NCI-H146 treated with DMSO at 0.1 percent for 48 hours (cell line): ENCODE results near the gene OR51D1.

Experiments used
- DNase-seq: peaks from one replicate; lab custom pipeline; 2025; ENCODE audit not compliant: unreplicated experiment; lab: John Stamatoyannopoulos, UW

The OR51D1 gene, protein sequence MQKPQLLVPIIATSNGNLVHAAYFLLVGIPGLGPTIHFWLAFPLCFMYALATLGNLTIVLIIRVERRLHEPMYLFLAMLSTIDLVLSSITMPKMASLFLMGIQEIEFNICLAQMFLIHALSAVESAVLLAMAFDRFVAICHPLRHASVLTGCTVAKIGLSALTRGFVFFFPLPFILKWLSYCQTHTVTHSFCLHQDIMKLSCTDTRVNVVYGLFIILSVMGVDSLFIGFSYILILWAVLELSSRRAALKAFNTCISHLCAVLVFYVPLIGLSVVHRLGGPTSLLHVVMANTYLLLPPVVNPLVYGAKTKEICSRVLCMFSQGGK

DNA sequence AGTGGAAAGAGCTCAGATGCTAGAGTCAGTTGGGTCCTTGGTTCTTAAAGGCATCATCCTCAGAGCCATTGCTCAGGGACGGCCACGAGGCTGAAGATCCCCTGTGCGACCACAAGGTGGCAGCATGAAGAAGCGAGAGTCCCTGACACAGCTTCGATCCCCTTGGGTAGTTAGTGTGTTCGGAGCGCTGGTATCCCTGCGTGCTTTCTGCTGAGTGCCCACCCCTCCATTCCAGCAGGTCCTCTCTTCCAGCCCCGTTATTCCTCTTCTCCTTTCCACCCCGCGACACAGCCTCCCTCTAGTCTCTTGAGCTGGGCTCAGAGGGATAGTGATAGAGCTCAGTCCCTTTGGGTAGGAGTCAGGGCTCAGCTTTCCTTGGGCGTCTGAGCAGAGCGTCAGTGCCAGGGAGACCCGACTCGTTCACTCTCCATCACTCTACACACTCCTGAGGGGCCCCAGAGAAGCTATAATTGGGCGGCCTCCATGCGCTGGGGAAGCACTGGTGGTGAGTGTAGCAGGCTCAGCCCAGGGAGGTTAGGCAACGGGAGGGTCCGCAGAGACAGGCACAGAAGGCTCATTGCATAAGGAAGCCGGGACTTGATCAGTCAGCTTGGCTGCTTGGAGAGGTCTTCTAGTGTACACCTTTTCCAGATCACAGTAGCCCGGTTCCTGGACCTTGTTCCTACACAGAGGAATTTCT, at the start of gene OR51D1:
Gene OR51D1 (plus strand): TSS at position 516 of the 700 bp plus-strand sequence. CDS start 2,314 bp downstream, outside the sequence.
- DNase-seq, result peak; percentile 79

DNA sequence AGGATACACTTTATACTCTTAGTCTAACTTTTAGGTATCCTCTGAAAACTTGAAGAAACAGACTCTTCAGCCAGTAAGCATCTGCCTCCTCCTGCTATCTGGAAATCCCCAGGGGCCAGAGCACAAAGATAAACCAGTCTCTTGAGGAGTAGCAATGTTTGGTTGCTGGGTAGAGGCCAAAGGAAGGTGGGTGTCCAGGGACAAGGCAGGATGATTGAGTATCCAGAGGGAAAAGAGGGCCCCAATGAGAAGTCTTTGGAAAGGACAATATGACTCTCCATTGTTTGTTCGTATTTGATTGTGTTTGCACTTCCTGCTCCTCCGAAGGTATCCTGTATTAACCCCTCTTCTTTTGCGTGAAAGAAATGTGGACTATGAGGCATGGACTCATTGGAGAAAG, 48.3 kb upstream of the OR51D1 start:
- DNase-seq, result no peak

DNA sequence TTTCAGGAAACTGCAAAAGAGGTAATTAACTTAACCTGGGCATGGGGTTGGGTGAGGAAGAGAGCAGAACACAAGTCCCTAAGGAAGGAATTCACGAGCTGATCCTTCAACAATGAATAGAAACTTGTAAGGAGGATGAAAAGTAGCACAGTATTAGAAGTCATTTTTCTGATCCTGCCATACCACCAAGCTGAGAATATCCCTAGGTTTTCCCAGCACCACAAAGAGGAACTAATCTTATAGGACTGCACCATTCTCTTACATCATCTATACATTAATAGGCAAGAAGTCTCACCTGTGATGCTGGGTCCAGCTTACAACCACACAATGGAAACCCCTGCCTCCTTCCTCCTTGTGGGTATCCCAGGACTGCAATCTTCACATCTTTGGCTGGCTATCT, 43.5 kb upstream of the OR51D1 start, which contains the start of gene OR52I1:
Gene OR52I1 (plus strand): TSS at position 301 of the 400 bp plus-strand sequence. CDS start 0 bp downstream, at position 301.
- no peak for DNase-seq

DNA sequence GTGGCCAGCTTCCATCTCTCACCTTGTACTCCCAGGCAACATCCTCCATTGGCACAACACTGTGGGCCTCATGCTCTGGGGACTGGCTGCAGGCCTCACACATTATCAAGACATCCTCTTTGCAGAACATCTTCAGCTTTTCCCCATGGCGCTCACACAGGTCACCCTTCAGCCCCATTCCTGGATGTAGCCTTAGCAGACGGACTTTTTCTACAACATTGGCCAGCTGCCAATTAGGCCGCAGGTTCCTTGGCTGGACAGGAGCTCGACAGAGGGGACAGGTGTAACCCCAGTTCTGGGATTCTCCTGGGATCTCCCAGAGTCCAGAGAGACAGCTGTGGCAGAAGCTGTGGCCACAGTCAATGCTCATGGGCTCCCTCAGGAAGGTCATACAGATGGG, 32.2 kb upstream of the OR51D1 start:
- no peak for DNase-seq

DNA sequence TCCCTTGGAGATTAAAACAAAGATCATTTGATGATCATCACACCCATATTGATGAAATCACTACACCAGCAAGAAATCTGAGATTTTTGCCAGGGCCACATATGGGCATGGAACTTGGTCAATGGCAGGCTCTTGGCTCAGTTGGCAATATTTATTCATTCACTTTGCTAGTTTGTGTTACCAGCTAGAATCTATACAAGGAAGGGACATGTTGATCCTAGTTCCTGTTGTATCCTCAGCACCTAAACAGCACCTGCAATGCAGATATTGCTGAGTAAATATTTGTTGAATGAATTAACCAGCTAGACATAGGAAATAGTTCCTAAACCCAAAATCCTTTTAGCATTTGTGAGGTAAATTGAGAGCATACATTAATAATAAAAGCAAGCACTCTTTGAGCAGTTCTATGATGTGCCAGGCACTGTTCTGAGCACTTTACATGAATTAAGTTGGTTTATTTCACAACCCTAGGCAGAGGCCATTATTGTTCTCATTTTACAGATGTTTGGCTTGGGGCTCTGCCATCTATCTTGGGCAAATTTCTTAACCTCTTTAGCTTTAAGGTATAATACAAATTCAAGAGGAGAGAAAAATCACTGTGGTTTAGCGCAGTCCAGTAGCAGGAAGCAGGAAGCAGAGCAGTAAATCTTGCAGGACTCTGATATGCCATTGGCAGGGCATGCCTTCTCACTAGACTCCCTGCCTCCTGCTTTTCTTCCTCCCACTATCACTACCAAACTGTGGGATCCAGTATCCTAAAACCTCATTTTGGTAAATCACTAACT, 30.9 kb upstream of the OR51D1 start:
- no peak for DNase-seq

DNA sequence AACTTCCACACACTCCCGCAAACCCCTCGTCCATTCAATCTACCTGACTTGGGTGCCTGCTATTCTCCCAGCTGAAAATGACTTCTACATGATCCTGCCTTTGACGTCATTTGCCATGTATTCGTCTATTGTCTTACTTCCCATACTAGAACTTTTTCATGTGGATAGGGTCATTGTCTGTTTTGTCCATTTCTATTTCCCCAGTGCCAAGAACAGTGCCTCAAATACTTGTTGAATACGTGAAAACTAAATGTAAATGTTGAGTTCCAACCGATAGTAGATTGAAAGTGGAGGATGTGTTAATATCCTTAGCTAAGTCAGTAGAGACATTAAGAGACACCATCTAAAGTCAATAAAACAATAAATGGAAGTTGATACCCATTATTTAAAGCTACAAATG, 30.2 kb upstream of the OR51D1 start:
- DNase-seq, result no peak

DNA sequence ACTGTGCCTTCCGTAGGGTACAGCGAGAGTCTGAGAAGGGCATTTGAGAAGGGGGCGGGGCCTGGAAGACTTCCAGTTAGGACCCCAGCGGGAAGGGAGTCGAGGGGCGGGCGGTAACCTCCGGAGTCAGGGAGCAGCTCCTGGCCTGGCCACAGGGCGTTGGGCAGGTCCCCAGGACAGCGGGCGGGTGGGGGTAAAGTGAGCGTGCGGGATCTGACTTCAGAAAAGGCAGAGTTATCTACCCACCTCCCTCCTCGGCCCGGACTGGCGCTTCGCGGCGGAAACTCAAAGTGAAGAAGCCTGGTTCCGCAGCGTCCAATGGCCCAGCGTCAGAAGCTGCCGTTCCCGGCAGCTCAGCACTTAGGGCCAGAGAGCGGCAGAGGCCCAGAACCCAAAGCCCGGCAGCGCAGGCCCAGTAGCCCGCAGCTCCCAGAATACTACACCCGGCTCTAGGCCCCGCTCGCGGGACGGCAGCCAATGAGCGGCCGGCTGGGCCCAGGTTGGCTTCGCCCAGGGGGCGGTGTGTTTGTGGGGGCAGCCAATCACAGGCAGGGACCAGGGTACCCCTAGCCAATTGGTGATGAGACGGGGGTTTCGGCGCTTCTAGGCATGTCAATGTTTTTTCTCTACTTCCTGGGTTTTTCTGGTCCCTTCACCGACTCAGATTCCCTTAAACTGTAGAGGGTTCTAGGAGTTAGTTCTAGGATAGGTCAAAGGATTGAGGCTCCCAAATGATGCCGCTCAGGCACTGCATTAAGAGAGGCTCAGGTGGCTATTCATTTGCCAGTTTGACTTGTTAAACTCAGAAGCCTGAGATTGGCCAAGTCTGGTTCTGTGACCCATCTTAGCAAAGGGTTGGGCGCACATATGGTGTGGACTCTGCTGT, 29.3 kb upstream of the OR51D1 start, which contains the start of gene TRIM68:
Gene TRIM68 (minus strand): TSS at position 451 of the 886 bp plus-strand sequence. CDS start 2,727 bp downstream, outside the sequence.
- peak; percentile 91 for DNase-seq

DNA sequence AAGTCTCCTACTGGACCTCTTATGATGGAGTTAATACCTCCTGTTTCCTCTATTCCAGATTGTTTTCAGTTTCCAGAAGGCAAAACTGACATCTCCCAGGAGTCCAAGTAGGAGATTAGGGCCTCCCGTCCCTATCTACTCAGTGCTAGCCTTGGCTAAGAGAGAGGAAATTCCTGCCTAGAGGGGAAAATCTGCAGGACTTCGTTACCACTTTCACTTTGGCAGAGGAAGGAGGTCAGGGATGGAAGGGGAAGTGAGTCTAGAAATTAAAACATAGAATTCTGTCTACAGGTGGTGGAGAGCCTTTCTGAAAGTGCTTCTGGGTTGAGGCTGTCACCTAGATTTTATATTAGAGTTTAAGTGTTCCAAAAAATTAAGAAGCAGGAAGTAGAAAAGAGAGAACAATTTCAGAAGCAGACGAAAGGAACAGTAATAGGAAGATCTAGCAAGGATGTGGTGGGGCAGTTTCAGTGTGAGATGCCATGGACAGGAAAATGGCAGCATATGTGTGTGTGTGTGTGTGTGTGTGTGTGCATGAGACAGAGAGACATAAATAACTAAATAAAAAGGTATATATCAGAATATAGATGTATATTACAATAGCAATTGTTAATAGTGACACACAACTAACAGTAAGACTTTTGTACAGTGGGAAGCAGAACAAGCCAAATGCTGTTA, 26.9 kb upstream of the OR51D1 start:
- no peak for DNase-seq

DNA sequence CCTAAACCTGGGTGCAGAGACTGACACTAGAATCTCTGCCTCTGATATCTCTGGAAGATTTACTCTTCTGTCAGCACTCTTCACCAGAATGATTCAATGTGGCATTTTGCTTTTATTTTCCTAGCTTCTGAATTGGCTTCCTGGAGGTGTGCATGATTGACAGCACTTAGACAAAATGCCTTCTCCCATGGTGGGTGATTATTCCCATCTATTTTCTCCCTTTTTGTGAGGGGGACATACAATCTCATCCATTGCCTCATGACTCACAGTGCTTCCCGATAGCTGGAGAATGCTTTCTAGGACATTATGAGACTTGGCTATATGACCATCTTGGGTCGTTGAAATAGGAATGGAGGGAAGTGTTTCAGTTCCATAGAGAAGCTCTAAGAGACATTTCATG, 25.3 kb upstream of the OR51D1 start:
- DNase-seq, result no peak

DNA sequence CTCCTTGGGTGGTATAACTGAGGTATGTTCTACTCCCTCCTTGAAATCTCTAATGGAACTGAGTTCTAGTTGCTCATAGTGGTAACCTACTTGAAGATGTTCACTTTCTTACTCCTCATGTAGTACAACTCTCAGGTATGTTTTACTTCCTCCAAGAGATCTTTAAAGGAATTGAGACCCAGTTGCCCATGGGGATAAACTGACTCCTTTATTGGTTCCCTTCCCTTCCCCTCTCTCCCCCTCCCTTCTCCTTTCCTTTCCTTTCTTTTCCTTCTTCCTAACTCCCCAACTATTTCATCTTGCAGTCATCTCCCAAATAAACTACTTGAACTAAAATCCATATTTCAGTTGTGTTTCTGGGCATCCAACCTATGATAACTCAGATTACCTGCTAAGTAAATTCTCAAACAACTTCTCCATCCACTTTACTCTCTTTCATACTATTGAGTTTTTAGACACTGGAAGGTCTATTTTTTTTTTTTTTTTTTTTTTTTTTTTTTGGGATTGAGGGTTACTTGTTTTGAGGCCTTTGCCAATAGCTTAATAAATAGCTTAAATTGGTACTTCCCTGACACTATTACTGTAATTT, 21.3 kb upstream of the OR51D1 start:
- DNase-seq, result no peak

DNA sequence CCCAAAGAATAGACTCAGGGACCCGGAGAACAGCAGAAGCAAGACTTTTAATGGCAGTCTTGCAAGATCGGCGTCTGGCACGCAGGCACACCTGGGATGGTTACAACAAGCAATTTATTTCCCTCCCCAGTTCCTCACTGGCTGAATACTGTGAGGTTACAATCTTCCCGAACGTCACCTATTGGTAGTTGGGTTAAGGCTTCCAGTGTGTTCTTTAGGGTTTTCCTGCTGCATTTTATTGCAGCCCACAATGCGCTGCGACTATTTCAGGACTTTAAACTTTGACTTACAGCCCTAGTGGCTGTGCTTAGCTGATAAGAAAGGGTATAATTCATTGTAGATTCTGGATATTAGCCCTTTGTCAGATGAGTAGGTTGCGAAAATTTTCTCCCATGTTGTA, 17.8 kb upstream of the OR51D1 start:
- no peak for DNase-seq

DNA sequence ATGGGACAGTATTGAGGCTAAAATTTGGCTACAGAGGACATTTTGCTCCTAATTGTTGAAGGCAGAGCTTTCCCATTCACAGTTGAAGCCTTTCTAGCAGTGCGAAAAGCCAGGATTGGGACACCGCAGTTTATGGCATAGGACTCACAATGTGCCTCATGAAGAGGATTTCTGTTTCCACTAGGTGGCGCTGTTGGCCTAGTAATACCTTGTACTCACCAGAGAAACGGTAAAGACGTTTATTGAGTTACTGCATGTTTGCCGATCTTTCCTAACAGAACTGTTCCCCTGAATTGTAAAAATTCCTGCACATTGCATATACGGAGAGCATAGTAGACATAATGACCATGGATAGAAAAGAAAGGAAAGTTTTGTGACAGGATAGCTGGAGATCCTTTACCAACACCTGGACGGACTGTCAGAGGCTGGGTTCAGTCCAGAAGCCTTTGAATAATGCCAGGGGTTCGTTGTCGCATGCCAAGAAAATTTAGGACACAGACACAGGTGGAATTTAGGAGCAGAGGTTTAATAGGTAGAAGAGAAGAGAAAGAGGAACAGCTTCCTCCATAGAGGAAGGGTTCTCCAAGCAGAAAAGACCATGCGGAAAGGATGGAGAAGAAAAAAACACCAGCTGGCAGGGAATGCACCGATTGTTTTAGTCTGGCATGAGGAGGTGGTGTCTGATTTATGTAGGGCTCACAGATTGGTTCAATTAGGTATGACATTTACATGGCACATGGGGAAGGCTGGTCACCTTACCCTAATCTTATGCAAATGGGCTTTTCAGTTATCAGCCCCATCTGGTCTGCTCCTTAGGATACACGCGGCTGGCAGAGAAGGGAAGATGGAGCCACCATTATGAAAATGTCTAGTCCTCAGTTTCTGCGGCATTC, 10.8 kb upstream of the OR51D1 start:
- DNase-seq, result peak; percentile 81

DNA sequence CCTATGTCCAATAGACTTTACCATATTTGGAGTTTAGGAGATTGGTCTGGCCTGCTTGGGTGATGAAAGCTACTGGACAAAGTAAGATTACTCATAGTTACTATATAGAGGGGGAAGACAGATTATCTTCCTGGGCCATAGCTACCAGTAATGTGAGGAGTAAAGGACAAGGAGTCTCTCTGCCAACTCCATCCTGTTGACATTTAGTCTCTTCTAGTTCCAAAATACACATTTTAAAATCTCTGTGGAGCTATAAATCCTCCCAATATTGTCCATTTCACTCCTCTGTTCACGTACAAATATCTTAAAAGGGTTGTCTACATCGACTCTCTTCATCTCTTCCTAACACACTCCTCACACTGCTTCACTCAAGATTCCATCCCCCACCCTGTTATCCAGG, 1.1 kb upstream of the OR51D1 start:
- DNase-seq, result no peak

DNA sequence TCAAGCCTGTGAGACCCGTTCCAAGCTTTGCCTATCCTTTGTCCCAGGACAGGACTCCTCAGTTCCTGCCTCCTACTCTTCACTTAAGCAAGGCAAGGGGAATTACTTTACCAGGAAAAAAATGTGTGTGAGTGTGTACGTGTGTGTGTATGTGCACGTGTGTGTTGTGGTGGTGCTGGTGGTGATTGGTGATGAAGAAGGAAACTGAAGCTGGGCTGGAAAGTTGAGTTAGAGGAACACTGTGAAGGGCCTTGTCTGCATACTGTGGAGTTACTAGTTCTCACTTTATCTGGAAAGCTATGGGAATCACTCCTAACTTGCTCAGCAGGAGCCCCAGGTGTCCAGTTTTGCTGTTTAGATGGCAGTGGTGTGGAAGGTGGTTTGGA, 378 bp downstream of the OR51D1 start:
- DNase-seq, result peak; percentile 14

DNA sequence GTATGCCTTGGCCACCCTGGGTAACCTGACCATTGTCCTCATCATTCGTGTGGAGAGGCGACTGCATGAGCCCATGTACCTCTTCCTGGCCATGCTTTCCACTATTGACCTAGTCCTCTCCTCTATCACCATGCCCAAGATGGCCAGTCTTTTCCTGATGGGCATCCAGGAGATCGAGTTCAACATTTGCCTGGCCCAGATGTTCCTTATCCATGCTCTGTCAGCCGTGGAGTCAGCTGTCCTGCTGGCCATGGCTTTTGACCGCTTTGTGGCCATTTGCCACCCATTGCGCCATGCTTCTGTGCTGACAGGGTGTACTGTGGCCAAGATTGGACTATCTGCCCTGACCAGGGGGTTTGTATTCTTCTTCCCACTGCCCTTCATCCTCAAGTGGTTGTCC, 2.7 kb downstream of the OR51D1 start:
- DNase-seq, result no peak

DNA sequence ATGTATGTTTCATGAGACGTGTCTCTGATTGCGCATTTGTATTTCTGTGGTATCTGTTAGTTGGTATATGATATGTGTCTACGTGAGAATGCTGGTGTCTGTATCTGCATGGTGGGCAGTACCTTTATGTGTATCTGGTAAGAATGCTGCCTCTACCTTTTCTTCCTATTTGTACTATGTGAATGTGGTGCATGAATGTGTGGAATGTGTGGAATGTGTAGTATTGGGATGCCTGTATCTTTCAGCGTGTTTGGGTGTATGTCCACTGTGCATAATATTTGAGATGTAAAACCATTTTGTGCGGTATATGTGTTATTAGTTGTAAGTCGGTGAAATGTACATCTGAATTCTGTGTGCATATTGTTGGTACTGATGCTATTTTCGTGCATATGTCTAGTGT, 4.2 kb downstream of the OR51D1 start:
- no peak for DNase-seq

DNA sequence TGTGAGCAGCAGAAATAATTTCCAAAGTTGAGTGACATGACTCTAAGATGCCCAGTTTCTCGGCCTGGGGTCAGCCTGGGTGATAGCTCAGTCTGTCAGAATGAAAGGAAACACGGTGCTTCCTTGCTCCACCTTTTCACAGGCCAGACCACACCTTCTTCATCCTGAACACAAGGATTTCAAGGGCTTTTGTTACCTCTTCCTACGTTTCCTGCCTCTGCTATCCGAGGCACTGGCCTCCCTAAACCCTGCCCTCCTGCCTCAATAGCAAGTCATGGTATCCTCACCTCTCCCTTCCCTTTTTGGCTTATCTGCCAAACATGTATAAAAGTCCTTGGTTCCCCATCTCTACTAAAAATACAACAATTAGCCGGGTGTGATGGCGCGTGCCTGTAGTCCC, 4.8 kb downstream of the OR51D1 start:
- no peak for DNase-seq

DNA sequence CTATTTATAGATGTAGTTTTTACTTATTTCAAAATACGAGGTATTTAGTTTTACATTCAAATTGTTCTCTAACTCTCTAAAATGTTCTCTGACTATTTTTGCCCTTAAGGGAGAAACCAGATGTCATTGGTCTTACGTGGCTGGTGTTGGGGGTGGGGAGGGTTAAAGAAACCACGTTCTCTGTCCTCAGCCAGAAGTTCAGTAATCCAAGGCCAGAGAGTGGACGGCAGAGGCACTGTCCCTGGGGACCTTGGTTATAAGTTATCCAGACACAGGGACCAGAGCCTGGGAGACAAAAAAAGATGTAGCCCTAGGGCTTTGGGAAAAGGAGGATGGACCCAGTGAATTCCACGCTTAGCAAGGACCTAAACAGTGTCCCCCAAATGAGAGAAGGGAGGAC, 5.8 kb downstream of the OR51D1 start:
- DNase-seq, result no peak

DNA sequence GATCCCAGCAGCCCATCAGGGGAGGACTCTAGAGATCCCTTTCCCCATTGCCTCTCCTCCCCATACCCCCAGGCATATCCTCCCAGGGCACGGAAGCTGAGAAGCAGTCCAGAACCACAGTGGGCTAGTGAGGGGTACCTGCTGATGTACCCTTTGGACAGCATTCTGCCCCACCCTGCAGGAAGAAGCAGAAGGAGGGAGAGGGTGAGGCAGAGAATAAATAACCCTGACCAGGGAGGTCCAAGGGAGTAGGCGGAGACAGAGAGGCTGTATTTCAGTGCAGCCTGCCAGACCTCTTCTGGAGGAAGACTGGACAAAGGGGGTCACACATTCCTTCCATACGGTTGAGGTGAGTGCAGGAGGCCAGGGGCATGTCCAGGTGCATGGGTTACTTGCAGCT, 6.4 kb downstream of the OR51D1 start, which contains the start of gene OR51E1:
Gene OR51E1 (plus strand): TSS at position 301 of the 400 bp plus-strand sequence. CDS start 8,545 bp downstream, outside the sequence.
- DNase-seq, result no peak
